AG04449 (cell line): Measurements from ENCODE around the gene PDGFC.

ENCODE experiments used
- CTCF ChIA-PET: fragments of 350-600 bp; formaldehyde crosslinking; extraction: SDS; loops from one replicate; lab custom pipeline; 2021; ENCODE audit warnings: antibody characterized with exemption; lab: Yijun Ruan, JAX
- POLR2A ChIA-PET: fragments of 400-600, 350-600 bp; formaldehyde crosslinking; extraction: SDS; loops from one replicate; lab custom pipeline; 2020; ENCODE audit warnings: antibody characterized with exemption, inconsistent platforms; lab: Yijun Ruan, JAX
- DNase-seq: peaks from one replicate; pipeline ENCODE4 v3.0.0-alpha.2; 2010; ENCODE audit warnings: low read depth, low spot score
- H3K4me3 ChIP-seq: 2 replicates; pipeline ENCODE4 v1.5.1; 2011; ENCODE audit warnings: low read depth, mild to moderate bottlenecking, control low read depth, low read length
- TF ChIP-seq, protein P1 (sequence below): IDR thresholded peaks from one replicate; pipeline ENCODE4 v1.5.1; 2011; ENCODE audit warnings: mild to moderate bottlenecking, moderate library complexity, low read length, control low read depth, inconsistent platforms; ENCODE audit not compliant: insufficient read depth; ENCODE audit errors: missing control alignments

Gene PDGFC

DNA sequence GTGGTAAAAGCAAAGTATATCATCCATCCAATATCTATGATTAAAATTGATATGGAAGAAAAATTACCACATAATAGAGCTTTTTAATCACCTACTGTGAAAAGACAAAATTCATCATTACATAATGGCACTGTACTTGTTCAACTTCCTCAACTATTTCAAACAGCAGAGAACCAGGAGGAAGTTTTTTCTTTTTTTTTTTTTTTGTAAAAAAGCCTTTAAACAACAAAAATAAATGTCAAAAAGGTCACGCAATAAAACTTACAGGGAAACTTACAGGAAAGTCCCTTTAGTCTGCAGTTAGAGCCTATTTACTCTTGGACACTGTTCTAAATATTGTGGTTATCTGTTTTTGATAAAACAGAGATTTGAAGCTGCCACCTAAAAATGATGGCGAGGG, 4.8 kb downstream of the PDGFC start:
- ChIA-PET CTCF (interaction anchor here (0.8 to 7.2 kb wide), 7 partner anchors 9 to 798 kb away, joined by 3 to 64 read pairs (median 4); no protein-coding TSS in a partner anchor), POLR2A (interaction anchor here (3.0 kb wide), 1 partner anchor 491 kb away, joined by 13 read pairs; no protein-coding TSS in a partner anchor)
- no peak overlapping the region for H3K4me3 ChIP-seq
- TF ChIP-seq, protein P1, sequence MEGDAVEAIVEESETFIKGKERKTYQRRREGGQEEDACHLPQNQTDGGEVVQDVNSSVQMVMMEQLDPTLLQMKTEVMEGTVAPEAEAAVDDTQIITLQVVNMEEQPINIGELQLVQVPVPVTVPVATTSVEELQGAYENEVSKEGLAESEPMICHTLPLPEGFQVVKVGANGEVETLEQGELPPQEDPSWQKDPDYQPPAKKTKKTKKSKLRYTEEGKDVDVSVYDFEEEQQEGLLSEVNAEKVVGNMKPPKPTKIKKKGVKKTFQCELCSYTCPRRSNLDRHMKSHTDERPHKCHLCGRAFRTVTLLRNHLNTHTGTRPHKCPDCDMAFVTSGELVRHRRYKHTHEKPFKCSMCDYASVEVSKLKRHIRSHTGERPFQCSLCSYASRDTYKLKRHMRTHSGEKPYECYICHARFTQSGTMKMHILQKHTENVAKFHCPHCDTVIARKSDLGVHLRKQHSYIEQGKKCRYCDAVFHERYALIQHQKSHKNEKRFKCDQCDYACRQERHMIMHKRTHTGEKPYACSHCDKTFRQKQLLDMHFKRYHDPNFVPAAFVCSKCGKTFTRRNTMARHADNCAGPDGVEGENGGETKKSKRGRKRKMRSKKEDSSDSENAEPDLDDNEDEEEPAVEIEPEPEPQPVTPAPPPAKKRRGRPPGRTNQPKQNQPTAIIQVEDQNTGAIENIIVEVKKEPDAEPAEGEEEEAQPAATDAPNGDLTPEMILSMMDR, result no peak
- no peak for DNase-seq

DNA sequence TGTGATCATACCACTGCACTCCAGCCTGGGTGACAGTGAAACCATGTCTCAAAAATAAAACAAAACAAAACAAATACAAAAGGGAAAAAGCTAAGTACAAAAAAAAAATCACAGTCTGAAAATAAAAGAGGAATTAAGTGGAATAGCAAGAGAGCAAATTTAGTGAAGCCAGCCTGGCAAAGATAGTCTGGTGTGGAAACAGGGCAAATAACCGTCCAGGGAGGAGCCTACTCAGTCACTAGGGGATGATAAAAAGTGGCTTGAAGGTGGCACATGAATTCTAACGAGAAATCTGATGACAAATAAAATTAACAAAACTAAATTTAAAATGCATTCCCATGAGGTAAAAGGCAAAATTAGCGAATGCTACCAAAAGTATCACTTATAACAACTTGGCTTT, 8.2 kb downstream of the PDGFC start:
- TF ChIP-seq, protein P1, result no peak
- DNase-seq, result no peak
- ChIA-PET POLR2A (no interaction called here), CTCF (interaction anchor here (0.8 to 2.9 kb wide), 2 partner anchors 487 to 488 kb away, joined by 3 to 8 read pairs; no protein-coding TSS in a partner anchor)
- H3K4me3 ChIP-seq, result no peak overlapping the region

DNA sequence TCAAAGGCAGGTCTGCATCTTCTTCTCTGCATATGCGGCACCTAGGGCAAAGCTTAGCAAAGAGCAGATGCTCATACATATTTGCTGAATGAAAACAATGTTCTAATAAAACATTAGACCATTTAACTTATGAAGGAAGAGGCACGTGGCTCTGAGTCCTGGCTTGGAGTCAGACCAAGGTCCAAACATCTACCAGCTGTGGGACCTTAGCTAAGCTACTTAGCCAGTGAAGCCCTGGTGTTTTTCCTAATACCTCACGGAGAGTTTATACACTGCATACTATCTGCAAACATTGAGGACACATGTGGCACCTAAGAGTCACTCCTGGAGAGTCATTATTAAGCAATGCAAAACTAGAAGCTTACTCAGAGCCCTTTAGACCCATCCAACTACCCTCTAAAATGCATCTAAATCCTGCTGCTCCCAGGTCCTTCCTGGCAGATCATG, 9.0 kb downstream of the PDGFC start:
- DNase-seq, result peak; percentile 75
- TF ChIP-seq, protein P1, result no peak
- no peak overlapping the region for H3K4me3 ChIP-seq
- ChIA-PET POLR2A (interaction anchor here (0.8 kb wide), 1 partner anchor 9 kb away, joined by 3 read pairs; the partner anchor contains the start of gene PDGFC), CTCF (interaction anchor here (1.1 to 2.9 kb wide), 2 partner anchors 167 to 487 kb away, joined by 3 to 8 read pairs; no protein-coding TSS in a partner anchor)

DNA sequence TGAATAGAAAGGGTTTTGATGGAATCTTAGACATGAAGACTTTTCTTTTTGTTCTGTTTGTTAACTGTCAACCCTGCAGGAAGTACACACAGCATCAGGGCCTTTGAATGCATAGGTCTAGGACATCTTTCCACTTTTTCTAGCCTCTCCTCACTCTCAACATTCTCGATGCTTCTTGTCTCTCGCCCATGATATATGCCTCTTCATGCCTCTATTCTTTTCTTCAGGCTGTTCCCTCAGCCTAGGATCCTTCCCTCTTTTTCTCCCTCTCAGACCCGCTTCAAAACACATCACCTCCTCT, 9.6 kb downstream of the PDGFC start:
- POLR2A ChIA-PET, result interaction anchor here (0.8 kb wide), 1 partner anchor 9 kb away, joined by 3 read pairs; the partner anchor contains the start of gene PDGFC
- TF ChIP-seq, protein P1, result no peak
- CTCF ChIA-PET, result interaction anchor here (1.0 to 2.9 kb wide), 3 partner anchors 8 to 487 kb away, joined by 3 to 8 read pairs (median 4); no protein-coding TSS in a partner anchor

DNA sequence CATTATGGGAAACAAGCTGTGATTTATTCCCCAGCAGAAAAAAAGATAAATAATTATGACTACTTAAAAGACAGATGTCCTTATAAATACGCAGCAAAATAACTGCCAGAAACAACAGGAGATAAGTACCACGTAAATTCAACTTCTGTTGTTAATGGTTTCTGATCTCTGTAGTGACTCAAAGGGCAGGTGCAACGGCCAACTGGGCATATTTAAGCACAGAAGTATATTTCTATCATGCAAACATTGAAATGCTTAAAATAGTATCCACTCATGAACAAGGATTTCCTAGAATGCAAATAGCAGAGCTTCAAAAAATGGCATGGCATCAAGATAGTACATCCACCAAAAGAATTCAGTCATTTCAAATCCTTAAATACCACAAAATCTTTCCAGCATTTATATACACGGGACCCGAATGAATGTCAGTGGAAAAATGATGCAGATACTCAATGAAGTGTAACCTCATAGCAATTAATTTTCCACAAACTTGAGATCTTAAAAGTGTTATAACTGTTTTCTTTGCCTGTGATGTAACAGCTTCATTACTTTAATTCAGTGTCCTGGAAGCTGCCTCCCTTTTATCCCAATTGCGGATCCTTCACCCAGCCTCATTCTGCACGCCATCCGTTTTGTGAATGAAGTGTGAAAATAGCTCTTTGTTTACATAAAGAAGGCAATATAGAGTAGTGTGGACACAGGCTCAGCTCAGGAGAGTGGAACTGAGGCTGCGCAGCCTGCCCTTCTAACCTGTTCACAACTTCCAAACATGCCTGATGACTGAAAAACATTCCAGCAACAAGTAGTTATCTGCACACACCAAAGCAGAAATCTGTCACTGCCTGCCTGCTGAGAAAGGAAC, 10.2 kb downstream of the PDGFC start:
- CTCF ChIA-PET, result interaction anchor here (1.0 to 2.9 kb wide), 3 partner anchors 9 to 488 kb away, joined by 4 to 8 read pairs (median 4); no protein-coding TSS in a partner anchor
- no peak for DNase-seq

More for the DNA sequence above, 9.6 kb downstream of the PDGFC start:
- DNase-seq, result no peak
- H3K4me3 ChIP-seq, result no peak overlapping the region

More for the DNA sequence above, 10.2 kb downstream of the PDGFC start:
- H3K4me3 ChIP-seq, result no peak overlapping the region
- TF ChIP-seq, protein P1, result no peak
- POLR2A ChIA-PET, result interaction anchor here (0.9 kb wide), 1 partner anchor 9 kb away, joined by 6 read pairs; no protein-coding TSS in a partner anchor
